ENCODE measurements around the gene CEP85L. TPM values are rescaled to one million over a fixed set of nuclear protein-coding genes. Genes with fewer than 3 reads are reported as not detected.

Gene CEP85L
- total RNA-seq, 4 donors from 2014 or later: 5.3 to 10.5 (median 8.7) TPM

- H3K4me1 ChIP-seq: no peaks in the 10 kb centered on the region
- H3K4me3 ChIP-seq: no peak overlapping the region
- 92 to 100% methylated on average over 1 of the region's 1 CpG for WGBS, 2 donors (ENCODE audit: low coverage in 1 of 2)
- TF ChIP-seq POLR2AphosphoS5 (IDR thresholded peaks at IDR 0.05): no peak
- no peak for TF ChIP-seq CTCF (IDR thresholded peaks at IDR 0.05)
- TF ChIP-seq POLR2A (IDR thresholded peaks at IDR 0.05): no peak
- TF ChIP-seq EP300 (IDR thresholded peaks at IDR 0.05; ENCODE audit: low read depth): no peak
- intact Hi-C loops (cut with DNase I; ENCODE audit: low total_unique reads): no loop called here
- in situ Hi-C loops (cut with MboI; ENCODE audit: low pct_ligation_motif_present in 1 of 4, low pct_unique_long_range_greater_than_20kb in 1 of 4, low sequenced_read_pairs in 3 of 4): no loop called here
- no peaks in the 10 kb centered on the region for H3K36me3 ChIP-seq
- H3K27me3 ChIP-seq: no peaks in the 10 kb centered on the region
- no peak for DNase-seq
- no peak overlapping the region for H3K27ac ChIP-seq
- H3K9me3 ChIP-seq: no peaks in the 10 kb centered on the region
Measured at GRCh38 chr6:118674772-118675171, 23.4 kb upstream of the CEP85L start.

- intact Hi-C loops (cut with DNase I; ENCODE audit: low total_unique reads): no loop called here
- Histone ChIP-seq H3K4me1 (peaks cover 0 to 5% (median 0%) of the 10 kb centered on the region in 4 donors), H3K27ac (no peak overlapping the region), H3K9me3 (no peaks in the 10 kb centered on the region), H3K4me3 (no peak overlapping the region), H3K27me3 (no peaks in the 10 kb centered on the region), H3K36me3 (no peaks in the 10 kb centered on the region)
- 71% methylated on average over 2 of the region's 2 CpGs for WGBS, 2 donors (ENCODE audit: low coverage in 1 of 2)
- DNase-seq: no peak
- in situ Hi-C loops (cut with MboI; ENCODE audit: low pct_ligation_motif_present in 1 of 4, low pct_unique_long_range_greater_than_20kb in 1 of 4, low sequenced_read_pairs in 3 of 4): no loop called here
- TF ChIP-seq CTCF (IDR thresholded peaks at IDR 0.05): no peak
- TF ChIP-seq POLR2A (IDR thresholded peaks at IDR 0.05): no peak
- TF ChIP-seq EP300 (IDR thresholded peaks at IDR 0.05; ENCODE audit: low read depth): no peak
- no peak for TF ChIP-seq POLR2AphosphoS5 (IDR thresholded peaks at IDR 0.05)
Measured at GRCh38 chr6:118672678-118673077, 21.3 kb upstream of the CEP85L start.

GRCh38 chr6:118669561-118669960, 18.2 kb upstream of the CEP85L start:
- H3K36me3 ChIP-seq: no peaks in the 10 kb centered on the region
- in situ Hi-C loops (cut with MboI; ENCODE audit: low pct_ligation_motif_present in 1 of 4, low pct_unique_long_range_greater_than_20kb in 1 of 4, low sequenced_read_pairs in 3 of 4) (no loop called here), intact Hi-C loops (cut with DNase I; ENCODE audit: low total_unique reads) (no loop called here)
- no peak overlapping the region for H3K4me3 ChIP-seq
- peaks cover 0 to 5% (median 0%) of the 10 kb centered on the region in 4 donors for H3K4me1 ChIP-seq
- H3K27ac ChIP-seq: peak overlapping the region in 2 of 4 donors; percentile 31 to 38
- H3K27me3 ChIP-seq: no peaks in the 10 kb centered on the region
- DNase-seq: no peak
- WGBS, 2 donors (ENCODE audit: low coverage in 1 of 2): 100% methylated on average over 1 of the region's 1 CpG
- TF ChIP-seq POLR2AphosphoS5 (IDR thresholded peaks at IDR 0.05): no peak
- TF ChIP-seq POLR2A (IDR thresholded peaks at IDR 0.05): no peak
- TF ChIP-seq EP300 (IDR thresholded peaks at IDR 0.05; ENCODE audit: low read depth): no peak
- TF ChIP-seq CTCF (IDR thresholded peaks at IDR 0.05): no peak
- H3K9me3 ChIP-seq: no peaks in the 10 kb centered on the region

- no peak for DNase-seq
- 39% methylated on average over 1 of the region's 1 CpG; no CpG with 5 or more reads in 1 of the 2 donors for WGBS, 2 donors (ENCODE audit: low coverage in 1 of 2)
- H3K4me1 ChIP-seq: peaks cover 0 to 5% (median 0%) of the 10 kb centered on the region in 4 donors
- no peaks in the 10 kb centered on the region for H3K27me3 ChIP-seq
- no peaks in the 10 kb centered on the region for H3K36me3 ChIP-seq
- H3K9me3 ChIP-seq: no peaks in the 10 kb centered on the region
- no peak overlapping the region for H3K4me3 ChIP-seq
- in situ Hi-C loops (cut with MboI; ENCODE audit: low pct_ligation_motif_present in 1 of 4, low pct_unique_long_range_greater_than_20kb in 1 of 4, low sequenced_read_pairs in 3 of 4): no loop called here
- intact Hi-C loops (cut with DNase I; ENCODE audit: low total_unique reads): no loop called here
- no peak for TF ChIP-seq EP300 (IDR thresholded peaks at IDR 0.05; ENCODE audit: low read depth)
- no peak for TF ChIP-seq CTCF (IDR thresholded peaks at IDR 0.05)
- no peak for TF ChIP-seq POLR2A (IDR thresholded peaks at IDR 0.05)
- no peak for TF ChIP-seq POLR2AphosphoS5 (IDR thresholded peaks at IDR 0.05)
- H3K27ac ChIP-seq: peak overlapping the region in 3 of 4 donors; percentile 22 to 38 (median 31)
Measured at GRCh38 chr6:118668761-118669385, 17.5 kb upstream of the CEP85L start.

Data from transverse colon (tissue), 4 donors.